GM19240 (cell line): ENCODE results near the gene FGD2.
"Not testable (repeated sequence)": the region's sequence is repeated elsewhere in the genome, so short reads cannot be mapped to it uniquely, and the experiment has no call there.

ENCODE experiments used
- DNase-seq: peaks from one replicate; pipeline ENCODE4 v3.0.0; 2011; ENCODE audit warnings: low spot score; ENCODE audit not compliant: insufficient read length

The FGD2 gene

DNA sequence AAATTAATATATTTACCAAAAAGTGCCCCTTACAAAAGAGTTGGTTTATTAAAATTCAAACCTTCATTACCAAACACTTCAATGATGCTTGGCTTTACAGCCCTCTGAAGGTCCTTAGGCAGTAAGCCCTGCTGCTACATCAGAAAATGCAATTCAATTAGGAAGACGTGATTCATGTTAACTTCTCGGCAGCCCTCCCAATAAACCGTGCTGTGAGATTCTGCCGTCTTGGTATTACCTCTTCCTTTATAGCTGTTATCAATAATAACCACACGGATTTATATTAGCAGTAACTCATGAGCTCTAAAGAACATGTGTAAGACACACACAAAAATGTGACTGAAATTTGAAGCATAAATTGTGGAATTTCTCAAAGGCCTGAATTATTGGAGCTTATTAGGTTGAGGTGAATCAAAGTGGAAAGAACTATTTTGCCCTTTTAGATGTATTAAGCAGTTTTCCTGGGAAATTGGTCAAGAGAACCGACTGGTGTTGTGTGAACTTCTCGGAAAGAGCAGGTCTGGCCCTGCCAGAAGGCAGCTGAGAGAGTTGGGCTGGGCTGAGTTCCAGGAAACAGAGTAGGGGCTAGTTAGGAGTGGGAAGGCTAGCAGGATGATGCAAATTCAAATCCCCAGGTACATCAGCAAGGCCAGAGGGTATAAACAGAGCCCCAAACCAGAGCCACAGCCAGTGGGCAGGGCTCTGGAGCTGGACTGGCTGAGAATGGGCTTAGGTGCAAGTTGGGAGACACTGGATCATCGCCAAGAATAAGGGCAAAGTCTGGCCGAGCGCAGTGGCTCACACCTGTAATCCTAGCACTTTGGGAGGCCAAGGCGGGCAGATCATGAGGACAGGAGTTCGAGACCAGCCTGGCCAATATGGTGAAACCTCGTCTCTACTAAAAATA is 33.1 kb downstream of the FGD2 start:
- no peak for DNase-seq

DNA sequence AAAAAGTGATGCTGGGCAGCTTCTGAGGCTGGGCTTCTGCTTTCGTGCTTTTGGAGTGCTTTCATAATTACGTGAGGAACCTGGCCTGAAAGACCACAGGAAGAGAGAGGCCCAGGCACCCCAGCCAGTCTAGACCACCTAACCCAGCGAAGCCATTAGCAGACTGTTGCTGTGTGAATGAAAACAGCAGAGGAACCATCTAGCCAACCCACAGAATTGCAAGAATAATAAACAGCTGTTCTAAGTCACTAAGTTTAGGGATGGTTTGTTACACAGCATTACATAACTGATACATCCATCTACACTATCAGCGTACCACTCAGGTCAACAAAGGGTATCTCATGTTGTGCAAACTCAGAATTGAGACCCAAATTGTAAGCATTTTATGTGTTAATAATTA is 34.5 kb downstream of the FGD2 start:
- DNase-seq, result no peak

DNA sequence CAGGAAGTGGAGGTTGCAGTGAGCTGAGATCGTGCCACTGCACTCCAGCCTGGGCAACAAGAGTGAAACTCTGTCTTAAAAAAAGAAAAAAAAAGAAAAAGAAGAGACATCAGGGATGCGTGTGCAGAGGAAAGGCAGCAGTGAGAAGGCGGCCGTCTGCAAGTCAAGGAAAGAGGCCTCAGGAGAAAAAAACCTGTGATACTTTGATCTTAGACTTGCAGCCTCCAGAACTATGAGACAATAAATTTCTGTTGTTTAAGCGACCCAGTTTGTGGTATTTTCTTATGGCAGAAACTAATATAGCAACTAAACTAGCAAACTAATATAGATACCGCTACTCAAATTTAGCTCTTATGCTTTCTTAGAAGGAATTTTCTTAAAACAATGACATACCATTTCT is 36.1 kb downstream of the FGD2 start:
- DNase-seq, result no peak

DNA sequence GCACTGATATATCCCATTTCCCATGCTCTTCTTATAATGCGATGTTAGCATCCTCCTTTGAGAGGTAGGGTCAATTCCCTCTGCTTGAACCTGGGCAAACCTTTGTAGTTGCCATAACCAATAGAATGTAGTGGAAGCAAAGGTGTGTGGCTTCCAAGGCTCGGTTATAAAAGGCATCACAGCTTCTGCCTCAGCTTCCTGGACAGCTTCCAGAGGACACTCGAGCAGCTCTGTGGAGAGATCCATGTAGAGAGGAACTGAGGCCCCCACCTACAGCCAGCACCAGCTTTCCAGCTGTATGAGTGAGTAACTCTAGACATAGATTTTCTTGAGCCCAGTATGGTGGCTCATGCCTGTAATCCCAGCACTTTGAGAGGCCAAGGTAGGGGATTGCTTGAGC is 36.7 kb downstream of the FGD2 start:
- DNase-seq, result no peak

DNA sequence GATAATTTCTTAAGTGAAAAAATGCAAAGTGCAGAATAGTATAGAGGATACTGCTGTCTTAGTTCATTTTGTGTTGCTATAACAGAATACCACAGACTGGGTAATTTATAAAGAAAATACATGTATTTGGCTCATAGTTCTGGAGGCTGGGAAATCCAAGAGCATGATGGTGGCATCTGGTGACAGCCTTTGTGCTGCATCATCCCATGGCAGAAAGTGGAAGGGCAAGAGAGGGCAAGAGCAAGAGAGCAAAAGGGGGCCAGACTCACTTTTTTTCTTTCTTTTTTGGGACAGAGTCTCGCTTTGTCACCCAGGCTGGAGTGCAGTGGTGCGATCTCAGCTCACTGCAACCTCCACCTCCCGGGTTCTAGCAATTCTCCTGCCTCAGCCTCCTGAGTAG is 37.6 kb downstream of the FGD2 start:
- not testable (repeated sequence) for DNase-seq

DNA sequence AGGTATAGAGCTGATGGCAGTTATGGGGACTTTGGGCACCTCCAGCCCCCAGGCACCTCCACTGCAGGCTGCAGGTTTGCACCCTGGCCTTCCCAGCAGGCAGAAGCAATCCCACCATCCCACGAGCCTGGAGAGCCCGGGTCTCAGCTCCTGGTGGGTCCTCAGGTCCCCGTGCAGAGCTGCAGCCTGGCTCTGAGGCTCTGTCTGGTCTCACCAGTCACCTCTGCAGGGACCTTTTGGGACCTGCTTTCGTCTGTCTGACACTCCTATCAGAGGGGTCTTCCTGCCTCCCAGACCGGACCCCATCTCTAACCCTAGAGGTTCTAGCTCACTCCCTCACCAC is 41.9 kb downstream of the FGD2 start:
- DNase-seq, result no peak

DNA sequence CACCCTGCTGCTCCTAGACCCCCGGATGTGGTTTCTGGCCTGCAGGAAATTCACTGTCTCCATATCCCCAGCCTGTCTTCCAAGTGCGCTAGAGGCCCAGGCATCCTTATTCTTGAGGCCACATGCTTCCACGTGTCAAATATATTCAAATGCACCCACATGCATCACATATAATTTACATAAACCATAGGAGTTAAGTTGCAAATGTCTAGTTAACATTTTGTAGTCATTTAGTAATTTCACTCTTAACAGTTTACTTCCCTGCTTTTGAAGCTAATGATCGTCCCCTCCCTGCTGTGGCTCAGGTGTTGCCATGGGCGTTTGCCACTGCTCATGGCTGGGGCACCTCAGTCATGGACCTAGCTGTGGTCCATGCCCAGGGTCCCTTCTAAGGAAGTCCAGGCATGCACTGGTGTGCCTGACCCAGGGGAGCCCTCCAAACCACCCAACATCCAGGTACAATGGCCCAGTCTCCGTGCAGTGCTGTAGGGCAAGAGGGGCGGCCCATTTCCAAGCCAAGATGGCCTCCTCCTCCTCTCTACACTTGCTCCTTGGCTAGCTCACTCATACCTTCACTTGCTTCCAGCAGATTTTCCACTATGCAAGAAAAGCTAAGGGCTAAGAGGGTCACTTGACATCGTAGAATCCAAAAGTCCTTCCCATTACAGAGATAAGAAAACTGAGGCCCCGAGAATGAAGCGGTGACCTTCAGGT is 42.4 kb downstream of the FGD2 start:
- DNase-seq, result no peak

DNA sequence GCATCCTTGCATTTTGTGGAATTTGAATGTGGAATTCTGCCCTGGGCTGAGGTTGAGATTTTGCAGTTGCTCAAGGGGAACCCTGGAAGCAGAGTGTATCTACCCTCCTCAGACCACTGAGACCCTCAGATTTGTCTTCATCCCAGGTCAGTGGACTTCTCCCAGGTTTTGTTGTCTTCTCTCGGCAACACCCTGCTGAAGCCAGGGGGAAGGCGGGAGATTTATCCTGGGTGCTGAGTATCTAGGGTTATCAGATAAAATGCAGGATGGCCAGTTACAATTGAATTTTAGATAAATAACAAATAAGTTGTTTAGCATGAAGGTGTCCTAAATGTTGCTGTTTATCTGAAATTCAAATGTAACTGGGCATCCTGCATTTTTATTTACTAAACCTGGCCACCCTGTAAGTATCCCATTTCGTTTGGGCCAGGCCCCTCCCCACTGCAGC is 43.0 kb downstream of the FGD2 start:
- DNase-seq, result no peak

DNA sequence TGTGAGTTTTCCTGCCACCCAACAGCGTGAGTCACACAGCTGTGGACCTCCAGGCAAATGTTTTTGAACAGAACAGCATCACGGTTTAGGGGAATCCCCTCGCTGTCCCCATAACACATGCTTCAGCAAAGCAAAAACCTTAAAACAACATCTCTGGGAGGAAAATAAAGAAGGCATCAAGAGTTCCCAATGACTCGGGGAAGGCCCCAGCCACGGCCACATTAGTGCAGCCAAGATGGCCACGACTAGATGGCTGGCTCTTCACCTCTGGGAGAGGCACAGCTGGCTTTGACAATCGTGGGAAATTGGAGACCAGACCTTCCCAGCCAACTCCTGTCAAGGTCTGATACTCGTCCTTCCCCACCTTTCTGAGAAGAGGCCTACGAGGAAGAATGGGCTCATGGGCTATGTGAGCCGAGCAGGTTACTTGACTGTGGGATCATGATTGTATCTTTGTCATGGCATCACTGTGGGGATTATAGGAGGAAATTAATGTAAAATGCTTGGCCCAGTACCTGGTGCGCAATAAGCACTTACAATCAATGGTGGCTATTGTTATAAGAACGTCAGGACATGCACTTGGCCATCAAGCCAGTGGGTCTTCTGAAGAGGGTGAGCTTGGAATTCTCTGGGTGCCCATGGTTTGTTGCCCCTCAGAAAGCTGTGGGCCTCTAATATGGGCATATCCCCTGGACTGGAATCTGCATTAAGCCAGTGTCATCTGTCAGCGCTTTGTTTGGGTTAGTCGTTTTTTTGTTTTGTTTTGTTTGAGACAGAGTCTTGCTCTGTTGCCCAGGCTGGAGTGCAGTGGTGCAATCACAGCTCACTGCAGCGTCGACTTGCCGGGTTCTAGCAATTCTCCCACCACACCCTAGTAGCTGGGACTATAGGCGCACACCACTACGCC is 43.6 kb downstream of the FGD2 start:
- peak; percentile 52 for DNase-seq

DNA sequence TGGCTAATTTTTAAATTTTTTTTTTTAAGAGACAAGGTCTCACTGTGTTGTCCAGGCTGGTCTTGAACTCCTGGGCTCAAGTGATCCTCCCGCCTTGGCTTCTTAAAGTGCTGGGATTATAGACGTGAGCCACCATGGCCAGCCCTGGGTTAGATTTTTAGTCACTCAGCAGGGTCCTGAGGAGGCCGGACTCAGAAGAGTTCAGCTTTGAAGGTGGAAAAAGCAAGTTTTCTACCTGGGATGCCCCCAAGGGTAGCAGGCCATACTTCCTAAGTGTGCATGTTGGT is 44.2 kb downstream of the FGD2 start:
- DNase-seq, result no peak

DNA sequence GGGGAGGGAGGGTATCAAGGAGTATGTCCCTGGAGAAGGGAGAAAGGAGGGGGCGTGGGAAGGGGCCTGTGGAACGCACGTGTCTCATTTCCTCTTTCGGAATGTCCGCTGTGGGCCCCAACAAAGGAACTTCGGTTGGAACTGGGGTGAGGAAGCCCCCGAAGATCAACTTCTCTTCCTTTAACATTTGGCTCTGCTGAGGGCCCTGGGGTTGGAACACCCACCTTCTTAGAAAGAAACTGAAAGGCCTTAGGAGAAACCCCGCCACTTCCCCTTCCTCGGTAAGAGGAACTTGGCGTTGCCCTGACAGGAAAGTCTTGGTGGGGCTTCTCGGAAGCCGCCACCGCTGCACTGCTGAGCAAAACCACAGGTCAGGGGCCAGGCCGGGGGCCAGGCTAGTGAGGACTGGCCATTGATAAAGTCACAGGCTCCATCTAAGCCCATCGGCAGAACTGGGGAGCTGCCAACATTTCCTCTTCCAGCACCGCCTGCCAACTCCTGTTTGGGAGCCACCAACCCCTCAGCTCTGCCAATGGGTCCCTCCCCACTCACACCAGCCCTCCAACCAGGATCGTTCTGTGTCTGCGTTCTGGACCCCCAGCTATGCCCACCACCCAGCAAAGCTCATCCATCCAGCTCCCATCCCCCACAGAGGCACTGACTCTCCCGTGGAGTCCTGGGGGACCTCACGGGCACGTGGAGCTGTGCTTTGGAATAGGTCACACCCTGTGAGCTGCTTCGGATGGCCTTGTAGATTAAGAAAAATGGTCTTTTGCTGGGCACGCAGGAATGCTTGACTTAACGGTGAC is 44.8 kb downstream of the FGD2 start:
- peak; percentile 78 for DNase-seq

DNA sequence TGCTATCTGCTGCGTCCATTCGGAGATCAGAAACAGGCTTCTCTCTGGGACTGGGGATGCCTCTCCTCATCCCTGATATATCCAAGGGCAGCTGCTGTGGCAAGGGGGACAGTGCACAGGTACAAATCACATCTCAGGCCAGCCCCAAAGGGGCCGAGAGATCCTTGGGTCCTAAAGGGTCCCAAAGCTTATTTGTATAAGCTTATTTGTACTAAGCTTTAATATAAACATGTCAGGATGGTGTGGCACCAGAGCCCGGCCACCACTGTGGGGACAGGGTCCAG is 45.3 kb downstream of the FGD2 start:
- no peak for DNase-seq

DNA sequence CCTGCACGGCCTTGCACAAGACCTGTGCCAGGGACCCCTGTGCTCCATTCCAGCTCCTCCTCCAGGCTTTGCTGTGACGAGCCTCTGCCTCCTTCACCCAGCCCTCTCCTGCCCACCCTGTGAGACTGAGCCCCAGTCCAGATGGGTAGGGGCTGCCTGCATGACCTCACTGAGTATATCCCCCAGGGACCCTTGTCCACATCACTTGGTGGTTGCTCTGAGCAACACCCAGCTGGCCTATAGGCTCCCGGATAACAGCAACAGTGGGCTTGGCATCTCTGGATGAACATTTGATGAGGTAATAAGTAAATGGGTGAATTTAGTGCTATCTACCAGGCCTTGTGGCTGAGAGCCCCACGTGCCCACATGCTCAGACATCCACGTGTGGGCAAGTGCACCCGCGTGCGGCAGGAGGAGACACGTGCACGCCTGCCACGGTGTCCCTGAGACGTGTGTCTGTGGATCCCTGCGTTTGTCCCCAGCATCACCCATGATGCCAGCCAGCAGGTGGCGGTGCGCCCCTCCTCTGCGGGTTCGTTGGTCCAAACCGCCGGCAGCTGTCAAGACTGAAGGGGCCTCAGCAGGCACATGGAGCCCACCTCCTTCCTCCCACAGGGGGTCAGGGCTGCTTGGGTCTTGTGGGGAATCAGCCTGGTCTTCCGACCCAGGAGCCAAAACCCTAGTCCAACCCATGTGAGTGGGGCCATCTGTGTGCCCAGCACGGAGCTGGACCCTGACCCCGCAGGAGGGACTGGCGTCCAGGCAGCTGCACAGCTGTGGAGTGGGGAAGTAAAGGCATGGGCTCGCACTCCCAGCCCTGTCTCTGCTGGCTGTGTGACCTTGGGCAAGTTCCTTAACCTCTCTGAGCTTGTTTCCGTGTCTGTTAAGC is 45.9 kb downstream of the FGD2 start:
- peak; percentile 66 for DNase-seq

DNA sequence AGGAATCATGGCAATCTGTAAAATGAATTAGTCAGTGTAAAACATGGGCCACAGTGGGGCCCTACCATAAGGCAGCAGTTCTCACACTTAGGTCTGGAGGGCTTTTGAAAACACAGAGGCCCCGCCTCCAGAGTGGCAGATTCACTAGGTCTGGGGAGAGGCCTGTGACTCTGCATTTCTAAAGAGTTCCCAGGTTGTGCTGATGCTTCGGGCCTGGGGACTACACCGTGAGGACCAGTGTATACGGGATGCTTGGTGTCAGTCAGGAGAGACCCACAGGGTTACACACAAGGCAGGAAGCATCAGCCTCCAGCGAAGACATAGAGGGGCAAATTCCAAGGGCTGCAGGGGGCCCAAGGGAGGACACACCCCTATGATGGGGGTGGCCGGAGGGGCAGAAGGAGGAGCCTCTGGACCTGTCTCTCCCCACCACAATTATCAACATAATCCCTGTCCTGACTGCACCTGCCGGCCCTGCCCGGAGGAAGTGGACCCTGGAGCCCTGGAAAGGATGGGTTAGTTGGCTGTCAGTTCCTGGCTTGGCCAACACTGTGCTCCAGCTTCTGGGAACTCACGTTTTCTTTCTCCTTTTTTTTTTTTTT is 46.7 kb downstream of the FGD2 start:
- no peak for DNase-seq

DNA sequence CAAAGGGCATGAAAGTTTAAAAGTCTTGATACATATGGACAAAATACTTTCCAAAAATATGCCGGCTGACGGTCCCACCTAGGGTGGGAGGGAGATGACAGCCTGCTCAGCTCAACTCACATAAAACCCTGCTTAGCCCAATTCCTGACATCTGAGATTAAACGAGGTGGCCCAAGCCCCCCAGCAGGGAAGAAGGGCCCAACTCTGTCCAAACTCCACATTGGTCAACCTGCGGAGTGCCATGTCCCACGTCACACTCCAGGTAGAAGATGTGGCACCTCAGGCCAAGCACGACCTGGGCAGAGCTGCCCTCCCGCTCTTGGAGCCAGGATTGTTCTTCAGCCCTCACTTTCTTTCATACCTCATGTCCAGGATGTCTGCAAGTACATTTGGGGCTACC is 48.2 kb downstream of the FGD2 start:
- no peak for DNase-seq

DNA sequence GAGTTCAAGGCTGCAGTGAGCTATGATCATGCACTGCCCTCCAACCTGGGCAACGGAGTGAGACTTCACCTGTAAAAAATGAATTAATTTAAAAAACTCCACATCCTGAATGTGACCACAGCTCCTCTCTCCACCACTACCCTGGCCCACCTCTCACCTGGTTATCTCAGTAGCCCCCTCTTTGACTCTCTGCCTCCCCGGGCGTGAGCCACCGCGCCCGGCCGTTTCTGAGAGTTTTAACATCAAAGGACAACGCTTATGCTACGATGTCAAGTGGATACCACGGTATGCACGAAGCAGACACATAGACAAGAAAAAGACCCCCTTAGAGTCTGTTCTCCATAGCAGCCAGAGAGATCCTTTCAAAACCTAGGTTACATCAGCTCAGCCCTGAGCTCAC is 48.7 kb downstream of the FGD2 start:
- no peak for DNase-seq

DNA sequence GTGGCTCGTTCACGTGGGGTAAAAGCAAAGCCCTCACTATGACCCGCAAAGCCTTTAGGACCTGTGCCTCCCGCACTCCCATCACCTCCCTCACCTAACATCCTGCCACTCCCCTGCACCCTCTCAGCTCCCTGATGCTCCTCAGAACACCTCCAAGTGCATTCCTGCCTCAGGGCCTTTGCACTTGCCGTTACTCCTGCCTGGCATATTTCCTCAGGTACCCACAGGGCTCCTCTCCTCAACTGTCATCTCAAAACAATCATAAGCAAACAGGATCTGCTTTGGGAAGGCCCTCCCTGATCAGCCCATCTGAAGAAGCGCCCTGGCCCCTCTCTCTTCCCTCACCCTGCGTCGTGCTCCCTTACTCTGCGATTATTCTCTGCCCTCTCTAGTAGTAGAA is 49.1 kb downstream of the FGD2 start:
- DNase-seq, result no peak

DNA sequence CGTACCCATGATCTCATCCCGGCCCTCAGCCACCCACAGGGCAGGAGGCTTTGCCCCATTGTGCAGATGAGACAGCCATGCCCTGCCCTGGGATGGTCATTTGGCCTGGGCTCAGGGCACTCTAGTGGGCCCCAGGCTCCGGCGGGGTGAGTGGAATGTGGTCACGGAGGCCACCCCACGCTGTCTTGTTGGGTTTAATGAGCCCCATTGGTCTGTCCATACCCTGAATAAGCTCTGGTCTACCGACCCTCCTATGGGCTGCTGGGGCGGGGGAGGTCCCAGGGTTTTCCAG is 50.6 kb downstream of the FGD2 start:
- DNase-seq, result no peak

DNA sequence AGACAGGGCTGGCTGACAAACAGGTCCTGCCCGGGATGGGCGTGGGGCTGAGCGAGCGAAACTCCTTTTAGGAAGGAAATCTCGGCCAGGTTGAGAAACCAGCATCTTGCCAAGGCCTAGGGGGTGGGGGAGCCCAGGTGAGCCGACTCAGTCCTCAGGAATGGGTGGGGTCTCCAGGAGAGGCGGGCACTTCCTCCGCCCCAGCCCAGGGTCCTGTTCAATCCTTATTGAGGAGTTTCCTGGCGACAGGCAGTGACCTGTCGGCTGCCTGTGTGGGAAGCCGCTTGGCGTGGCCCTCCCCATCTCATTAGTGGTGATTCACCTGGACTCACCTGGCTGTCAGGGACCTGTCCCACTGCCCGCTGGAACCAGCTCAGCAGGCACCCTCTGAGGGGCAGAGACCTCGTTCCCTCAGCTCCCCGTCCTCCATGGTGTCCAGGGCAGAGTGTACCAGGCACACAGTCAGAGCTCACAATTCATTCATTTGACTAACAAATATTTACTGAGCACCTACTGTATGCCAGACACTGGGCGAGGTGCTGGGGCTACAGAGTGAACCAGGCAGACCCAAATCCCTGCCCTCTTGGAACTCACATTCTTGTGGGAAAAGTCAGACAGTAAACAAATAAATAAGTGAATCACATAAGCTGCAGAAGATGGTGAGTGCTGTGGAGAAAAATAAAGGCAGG is 51.1 kb downstream of the FGD2 start:
- DNase-seq, result no peak

DNA sequence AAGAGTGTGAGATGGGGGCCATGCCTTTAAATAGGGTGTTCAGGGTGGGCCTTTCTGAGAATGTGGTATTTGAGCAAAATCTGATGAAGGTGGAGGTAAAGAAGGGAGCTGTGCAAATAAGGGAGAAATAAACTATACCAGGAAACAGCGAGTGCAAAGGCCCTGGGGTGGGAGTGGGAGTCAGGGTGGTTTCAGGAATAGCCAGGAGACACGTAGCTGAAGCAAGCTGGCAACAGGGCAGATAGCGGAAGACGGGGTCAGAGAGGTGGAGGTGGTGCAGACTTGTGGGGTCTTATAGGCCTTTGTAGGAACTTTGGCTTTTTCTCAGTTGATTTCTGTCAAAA is 51.6 kb downstream of the FGD2 start:
- no peak for DNase-seq
